H1 (cell line): ENCODE data around the gene MYH2. TPM values are rescaled to one million over a fixed set of nuclear protein-coding genes. Genes with fewer than 3 reads are reported as not detected.

ENCODE experiments used
- SAP30 ChIP-seq: fragments of 300-600 bp; sonication (generic); IDR thresholded peaks from 2 replicates; pipeline ENCODE4 v1.7.1; 2012; ENCODE audit warnings: low read length, moderate library complexity, mild to moderate bottlenecking, inconsistent platforms; ENCODE audit not compliant: insufficient read depth, insufficient replicate concordance
- polyA plus RNA-seq, 7 experiments: library from polyadenylated mRNA; depleted of rRNA in 3 of 7; stranded (reverse) in 5 of 7; unstranded in 2 of 7; fragments of >200 nt in 5 of 7; fragments of 200-250 nt in 2 of 7; gene quantifications; 1 replicate in 5 of 7; 2 replicates in 1 of 7; 4 replicates in 1 of 7; pipeline versions ENCODE4 v1.2.1 to v1.2.3, GENCODE V29; 2011 to 2013; ENCODE audit warnings: missing spikeins in 2 of 7, mixed read lengths in 2 of 7
- total RNA-seq: library from RNA; stranded (reverse); fragmentation: NEBNext Ultra II Directional; extraction: Animal tissue kit (Norgen Biotek cat#: 25700); gene quantifications from 2 replicates; pipeline ENCODE4 v1.2.1, GENCODE V29; 2021

MYH2 gene
- total and polyA plus RNA-seq, 2 of the 8 experiments (the other 6 are each of a cell fraction or from before 2014, with no cell fraction given), result 1.0 to 9.0 TPM

DNA sequence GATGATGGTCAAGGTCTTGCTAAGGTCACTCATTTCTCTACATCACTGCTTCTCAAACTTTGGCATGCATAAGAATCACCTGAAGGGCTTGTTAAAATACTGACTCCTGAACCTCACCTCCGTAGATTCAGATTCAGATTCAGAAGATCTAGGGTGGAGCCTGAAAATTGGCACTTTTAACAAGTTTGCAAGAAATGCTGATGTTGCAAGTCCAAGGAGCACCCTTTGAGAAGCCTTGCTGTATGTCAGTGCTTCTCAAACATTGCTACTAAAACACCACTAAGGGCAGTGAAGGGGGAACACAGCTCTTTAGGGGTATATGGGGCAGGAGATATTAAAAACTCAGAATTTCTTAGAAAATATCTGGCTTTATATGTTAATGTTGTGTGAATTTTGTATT is 17.4 kb downstream of the MYH2 start (continued):
- TF ChIP-seq SAP30, result no peak
- TF ChIP-seq, all 59 proteins: peak for 0
